ENCODE data around the gene TNRC18.
"Not testable (repeated sequence)": the region's sequence is repeated elsewhere in the genome, so short reads cannot be mapped to it uniquely, and the experiment has no call there.

TNRC18 gene

DNA sequence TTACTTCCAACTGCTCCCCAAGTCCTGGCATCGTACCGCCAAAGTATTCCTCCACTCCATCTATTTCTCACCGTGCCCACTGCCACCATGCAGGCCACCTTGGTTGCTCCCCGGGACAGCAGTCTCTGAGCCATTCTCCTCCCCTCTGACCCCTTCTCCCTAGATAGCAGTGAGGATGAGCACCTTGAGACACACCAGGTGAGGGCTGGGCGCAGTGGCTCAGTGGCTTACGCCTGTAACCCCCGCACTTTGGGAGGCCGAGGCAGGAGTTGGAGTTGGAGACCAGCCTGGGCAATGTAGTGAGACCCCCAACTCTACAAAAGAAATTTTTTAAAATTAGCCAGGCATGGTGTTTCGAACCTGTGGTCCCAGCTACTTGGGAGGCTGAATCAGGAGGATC lies 136.7 kb downstream of the TNRC18 start:
- DNase-seq: no peak

- peak; percentile 70 for DNase-seq
Measured at GRCh38 chr7:5284304-5285281, 139.0 kb downstream of the TNRC18 start.

DNA sequence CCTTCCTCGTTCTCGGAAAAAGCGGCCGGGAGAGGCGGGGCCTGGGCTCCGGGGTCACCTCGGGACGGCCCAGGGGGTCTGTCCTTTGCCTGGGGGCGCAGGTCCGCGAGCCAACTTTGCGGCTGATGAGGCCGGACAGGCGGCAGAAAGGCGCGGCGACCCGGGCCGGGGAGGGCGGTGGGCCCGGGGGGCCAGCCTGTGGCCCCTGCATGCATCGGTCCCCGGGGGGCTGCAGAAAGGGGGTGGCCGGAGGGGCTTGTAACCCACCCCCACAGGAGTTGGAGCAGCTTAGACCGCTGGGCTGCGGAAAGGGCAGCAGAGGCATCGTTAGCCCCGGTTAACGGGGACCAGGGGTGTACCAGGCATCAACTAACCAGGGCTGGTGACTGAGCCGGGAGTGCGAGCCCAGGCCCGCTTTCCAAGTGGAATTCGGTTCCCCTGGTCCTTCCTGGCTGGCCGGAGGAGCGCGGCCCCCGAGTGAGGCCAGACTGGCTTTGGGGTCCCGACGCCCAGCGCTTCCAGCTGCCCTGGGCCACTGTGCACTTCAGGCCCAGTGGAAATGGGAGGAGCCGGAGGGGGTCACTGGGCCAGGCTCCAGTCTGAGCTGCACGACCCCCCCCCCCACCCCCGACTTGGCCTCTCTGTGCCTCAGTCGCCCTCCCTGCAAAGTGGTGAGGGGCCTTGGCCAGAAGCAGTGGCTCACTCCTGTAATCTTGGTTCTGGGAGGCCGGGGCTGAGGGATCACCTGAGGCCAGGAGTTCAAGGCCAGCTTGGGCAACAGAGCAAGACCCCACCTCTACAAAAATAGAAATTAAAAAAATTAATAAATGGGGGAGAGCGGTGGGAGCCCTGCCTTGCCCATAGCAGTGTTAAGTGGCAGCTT lies 140.0 kb downstream of the TNRC18 start:
- no peak for DNase-seq

- no peak for DNase-seq
Measured at GRCh38 chr7:5282543-5283316, 140.9 kb downstream of the TNRC18 start, which contains the start of gene SLC29A4. Gene SLC29A4, plus strand, starts transcription at chr7:5282943. Its CDS starts 4,874 bp downstream, at chr7:5287817.

GRCh38 chr7:5281598-5282500 lies 141.8 kb downstream of the TNRC18 start:
- not testable (repeated sequence) for DNase-seq

DNA sequence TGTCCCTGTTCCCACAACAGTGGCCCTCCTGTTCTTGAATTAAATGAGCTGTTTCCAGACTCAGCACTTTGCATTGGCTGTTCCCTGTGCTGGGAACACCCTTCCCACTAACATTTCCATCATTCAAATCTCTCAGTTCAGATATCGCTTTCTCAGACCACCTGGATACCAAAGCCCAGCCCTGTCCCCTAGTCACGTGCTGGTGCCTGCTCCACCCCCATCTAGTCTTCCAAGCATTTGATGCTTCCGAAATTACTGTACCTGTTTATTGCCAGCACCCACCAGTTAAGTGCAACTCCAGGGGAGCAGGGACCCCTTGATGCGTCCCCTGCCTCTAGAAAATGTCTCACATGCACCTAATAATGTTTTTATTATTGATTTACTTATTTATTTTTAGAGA lies 143.9 kb downstream of the TNRC18 start:
- no peak for DNase-seq

GRCh38 chr7:5278766-5279165 lies 144.9 kb downstream of the TNRC18 start:
- DNase-seq: no peak

- DNase-seq: no peak
Measured at GRCh38 chr7:5276611-5277010, 147.0 kb downstream of the TNRC18 start.

DNA sequence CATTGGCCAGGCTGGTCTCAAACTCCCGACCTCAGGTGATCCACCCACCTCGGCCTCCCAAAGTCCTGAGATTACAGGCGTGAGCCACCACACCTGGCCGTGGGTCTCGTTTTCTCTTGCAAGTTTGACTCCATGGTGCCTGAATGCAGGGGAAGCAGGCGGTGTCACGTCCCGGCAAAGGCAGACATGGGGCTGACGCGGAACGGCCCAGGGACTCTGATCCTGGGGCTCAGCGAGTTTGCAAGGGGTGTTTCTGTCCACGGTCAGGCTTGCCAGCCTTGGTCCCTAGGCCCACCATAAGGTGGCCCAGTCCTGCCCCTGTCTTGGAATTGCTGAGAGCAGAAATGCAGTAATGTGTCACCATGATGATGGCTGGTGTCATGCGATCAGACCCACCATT lies 147.5 kb downstream of the TNRC18 start:
- DNase-seq: not testable (repeated sequence)

GRCh38 chr7:5275510-5275909 lies 148.1 kb downstream of the TNRC18 start:
- not testable (repeated sequence) for DNase-seq

DNA sequence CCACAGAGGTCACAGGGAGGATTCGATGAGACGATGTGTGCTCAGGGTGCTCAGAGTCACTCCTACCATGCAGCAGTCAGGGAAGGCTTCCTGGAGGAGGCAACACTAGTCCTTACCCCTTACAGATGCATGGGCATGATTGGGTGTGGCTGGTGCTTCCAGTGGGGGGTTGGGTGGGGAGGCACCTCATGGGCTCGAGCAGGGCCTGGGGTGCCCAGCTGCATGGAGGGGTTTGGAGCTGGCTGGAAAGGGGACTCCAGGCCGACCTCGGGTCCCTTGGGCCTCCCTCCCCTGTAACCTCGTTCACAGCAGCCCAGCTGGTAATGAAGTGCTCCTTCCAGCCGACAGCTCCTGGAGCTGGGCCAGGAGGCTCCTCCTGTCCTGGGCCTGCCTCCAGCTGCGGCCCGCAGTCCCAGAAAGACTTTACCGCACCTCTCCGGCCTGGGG lies 148.6 kb downstream of the TNRC18 start:
- not testable (repeated sequence) for DNase-seq

GRCh38 chr7:5274441-5274840 lies 149.2 kb downstream of the TNRC18 start:
- no peak for DNase-seq

DNA sequence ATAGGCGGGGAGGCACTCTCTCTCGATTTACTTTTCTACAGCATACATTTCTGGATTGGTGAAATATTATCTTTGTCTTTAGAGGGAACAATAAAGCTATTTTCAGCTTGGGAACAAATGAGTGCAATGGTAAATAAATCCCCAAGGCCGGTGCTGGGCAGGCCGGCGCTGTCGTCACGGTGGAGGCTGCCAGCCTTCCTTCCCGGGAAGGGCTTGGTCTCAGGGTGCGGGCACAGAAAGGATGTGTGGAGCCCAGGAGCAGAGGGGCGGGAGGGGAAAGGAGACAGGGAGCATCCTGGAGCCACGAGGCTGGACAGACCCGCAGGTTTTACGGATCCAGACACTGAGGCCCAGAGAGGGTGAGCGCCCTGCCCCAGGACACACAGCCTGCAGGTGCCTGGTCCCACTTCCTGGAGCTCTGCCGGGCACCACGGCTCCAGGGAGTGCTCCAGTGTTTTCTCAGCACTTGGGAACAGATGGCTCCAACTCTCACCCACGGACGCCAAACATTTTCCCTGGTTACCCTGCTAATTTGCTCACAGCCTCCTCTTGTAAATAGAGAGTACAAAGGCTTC lies 149.7 kb downstream of the TNRC18 start:
- not testable (repeated sequence) for DNase-seq

DNA sequence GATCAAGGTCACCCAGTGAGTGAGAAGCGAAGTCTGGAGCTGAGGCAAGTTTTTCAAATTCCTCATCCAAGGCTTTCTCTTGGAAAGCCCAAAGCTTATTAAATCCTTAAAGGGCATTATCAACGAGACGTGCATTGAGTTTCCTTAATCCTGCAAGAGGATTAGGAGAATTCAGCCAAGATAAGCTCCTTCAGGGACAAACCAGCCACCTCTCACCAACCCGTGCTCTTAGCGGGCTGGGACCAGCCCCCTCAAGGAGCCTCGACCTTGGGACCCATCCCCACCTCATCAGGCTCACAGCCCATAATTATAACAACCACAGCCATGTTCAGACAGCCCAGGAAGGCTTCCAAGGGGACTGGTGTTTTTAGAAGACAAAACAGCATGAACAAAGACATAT lies 152.8 kb downstream of the TNRC18 start:
- no peak for DNase-seq

- not testable (repeated sequence) for DNase-seq
Measured at GRCh38 chr7:5269992-5270657, 153.5 kb downstream of the TNRC18 start.

GRCh38 chr7:5267829-5268228 lies 155.8 kb downstream of the TNRC18 start:
- DNase-seq: not testable (repeated sequence)

GRCh38 chr7:5266191-5267028 lies 157.2 kb downstream of the TNRC18 start:
- no peak for DNase-seq

GRCh38 chr7:5265320-5266190 lies 158.1 kb downstream of the TNRC18 start:
- no peak for DNase-seq

Measured in NCI-H526 treated with DMSO at 0.1 percent for 48 hours (cell line).